PFSK-1 (cell line): ENCODE data around the gene CCSER1.

Experiments
- FOXP2 ChIP-seq: optimal IDR thresholded peaks from 2 replicates; pipeline ENCODE3; 2011; ENCODE audit warnings: borderline replicate concordance, control low read depth, inconsistent platforms; ENCODE audit not compliant: insufficient read depth; ENCODE audit errors: extremely low read length, extremely low read depth
- POLR2AphosphoS5 ChIP-seq: IDR thresholded peaks from 2 replicates; pipeline ENCODE4 v1.6.1; 2012; ENCODE audit warnings: low read depth, mild to moderate bottlenecking, control low read depth, low read length, moderate library complexity
- SIN3A ChIP-seq: IDR thresholded peaks from 2 replicates; pipeline ENCODE4 v1.6.1; 2012; ENCODE audit warnings: mild to moderate bottlenecking, low read length, moderate library complexity, borderline replicate concordance; ENCODE audit not compliant: insufficient read depth
- TAF1 ChIP-seq: IDR thresholded peaks from 2 replicates; pipeline ENCODE4 v1.6.1; 2012; ENCODE audit warnings: low read length, control low read depth, borderline replicate concordance; ENCODE audit not compliant: insufficient read depth
- TF ChIP-seq, protein P1 (sequence below), 2 experiments: IDR thresholded peaks; 2 replicates each; pipeline versions ENCODE4 v1.6.1 to v1.8.0; 2011 to 2012; ENCODE audit warnings: low read depth in 2 of 2, low read length in 2 of 2, control low read depth in 1 of 2, inconsistent platforms in 1 of 2, mild to moderate bottlenecking in 1 of 2, moderate library complexity in 1 of 2; ENCODE audit not compliant: insufficient read depth in 1 of 2

CCSER1 gene

DNA sequence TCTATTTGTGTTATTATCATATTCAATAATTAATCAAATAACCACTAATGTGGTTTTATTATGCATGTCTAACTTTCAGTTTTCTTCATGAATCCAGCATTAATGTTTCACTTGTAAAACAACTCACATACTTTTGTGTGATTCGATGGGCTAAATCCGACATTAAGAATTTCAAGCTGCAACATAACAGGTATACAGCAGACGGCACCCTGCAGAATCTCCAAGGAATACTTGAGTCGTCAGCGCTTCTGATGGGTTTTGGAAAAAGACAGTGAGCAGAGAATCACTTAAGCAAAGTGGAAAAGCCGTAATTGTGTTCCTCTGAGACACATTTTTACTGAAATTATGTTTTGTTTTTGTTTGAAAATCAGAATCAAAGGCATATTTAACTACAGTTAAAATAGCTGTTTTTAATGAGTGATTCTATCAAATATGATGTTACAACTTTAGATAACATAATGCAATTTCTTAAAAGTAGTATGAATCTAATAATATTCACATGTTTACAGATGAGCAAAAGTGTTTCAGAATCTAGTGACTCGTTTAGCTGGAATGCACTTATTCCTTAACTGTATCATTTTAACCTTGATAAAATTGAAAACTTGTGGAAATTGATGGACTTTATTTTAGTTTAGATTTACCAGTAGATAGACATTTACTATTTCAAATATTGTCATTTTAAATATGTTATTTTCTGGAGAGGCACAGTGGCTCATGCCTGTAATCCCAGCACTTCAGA is 514.8 kb downstream of the CCSER1 start:
- no peak for TF ChIP-seq POLR2AphosphoS5
- TF ChIP-seq FOXP2: no peak
- no peak for TF ChIP-seq TAF1
- TF ChIP-seq, protein P1, sequence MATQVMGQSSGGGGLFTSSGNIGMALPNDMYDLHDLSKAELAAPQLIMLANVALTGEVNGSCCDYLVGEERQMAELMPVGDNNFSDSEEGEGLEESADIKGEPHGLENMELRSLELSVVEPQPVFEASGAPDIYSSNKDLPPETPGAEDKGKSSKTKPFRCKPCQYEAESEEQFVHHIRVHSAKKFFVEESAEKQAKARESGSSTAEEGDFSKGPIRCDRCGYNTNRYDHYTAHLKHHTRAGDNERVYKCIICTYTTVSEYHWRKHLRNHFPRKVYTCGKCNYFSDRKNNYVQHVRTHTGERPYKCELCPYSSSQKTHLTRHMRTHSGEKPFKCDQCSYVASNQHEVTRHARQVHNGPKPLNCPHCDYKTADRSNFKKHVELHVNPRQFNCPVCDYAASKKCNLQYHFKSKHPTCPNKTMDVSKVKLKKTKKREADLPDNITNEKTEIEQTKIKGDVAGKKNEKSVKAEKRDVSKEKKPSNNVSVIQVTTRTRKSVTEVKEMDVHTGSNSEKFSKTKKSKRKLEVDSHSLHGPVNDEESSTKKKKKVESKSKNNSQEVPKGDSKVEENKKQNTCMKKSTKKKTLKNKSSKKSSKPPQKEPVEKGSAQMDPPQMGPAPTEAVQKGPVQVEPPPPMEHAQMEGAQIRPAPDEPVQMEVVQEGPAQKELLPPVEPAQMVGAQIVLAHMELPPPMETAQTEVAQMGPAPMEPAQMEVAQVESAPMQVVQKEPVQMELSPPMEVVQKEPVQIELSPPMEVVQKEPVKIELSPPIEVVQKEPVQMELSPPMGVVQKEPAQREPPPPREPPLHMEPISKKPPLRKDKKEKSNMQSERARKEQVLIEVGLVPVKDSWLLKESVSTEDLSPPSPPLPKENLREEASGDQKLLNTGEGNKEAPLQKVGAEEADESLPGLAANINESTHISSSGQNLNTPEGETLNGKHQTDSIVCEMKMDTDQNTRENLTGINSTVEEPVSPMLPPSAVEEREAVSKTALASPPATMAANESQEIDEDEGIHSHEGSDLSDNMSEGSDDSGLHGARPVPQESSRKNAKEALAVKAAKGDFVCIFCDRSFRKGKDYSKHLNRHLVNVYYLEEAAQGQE (IDR thresholded peaks at IDR 0.05; ENCODE audit: insufficient read depth in 1 of 2, low read depth in 2 of 2, low read length in 2 of 2): no peak
- TF ChIP-seq SIN3A: no peak

DNA sequence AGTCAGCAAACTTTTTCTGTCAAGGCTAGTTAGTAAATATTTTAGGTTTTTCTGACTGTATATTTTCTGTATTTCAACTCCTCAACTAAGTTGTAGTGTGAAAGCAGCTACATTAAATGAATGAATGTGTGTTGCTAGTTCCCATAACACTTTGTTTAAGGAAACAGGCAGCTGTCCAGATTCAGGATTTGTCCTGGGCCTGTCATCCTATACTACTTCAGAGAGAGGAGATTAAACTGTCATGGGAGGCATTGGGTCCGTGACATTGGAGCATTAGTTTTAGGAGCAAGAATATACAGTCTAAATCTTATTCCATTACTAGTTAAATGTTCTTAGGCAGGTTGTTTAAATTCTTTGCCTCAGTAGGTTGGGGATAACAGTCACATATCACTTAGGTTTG is 516.0 kb downstream of the CCSER1 start:
- TF ChIP-seq POLR2AphosphoS5: no peak
- TF ChIP-seq FOXP2: no peak
- TF ChIP-seq SIN3A: no peak
- TF ChIP-seq TAF1: no peak
- TF ChIP-seq, protein P1 (IDR thresholded peaks at IDR 0.05; ENCODE audit: insufficient read depth in 1 of 2, low read depth in 2 of 2, low read length in 2 of 2): no peak

GRCh38 chr4:90648311-90648710 is 521.1 kb downstream of the CCSER1 start:
- TF ChIP-seq, protein P1 (IDR thresholded peaks at IDR 0.05; ENCODE audit: insufficient read depth in 1 of 2, low read depth in 2 of 2, low read length in 2 of 2): no peak

- TF ChIP-seq POLR2AphosphoS5 (no peak), SIN3A (no peak), FOXP2 (no peak), TAF1 (no peak)
- TF ChIP-seq, protein P1 (IDR thresholded peaks at IDR 0.05; ENCODE audit: insufficient read depth in 1 of 2, low read depth in 2 of 2, low read length in 2 of 2): no peak
Measured at GRCh38 chr4:90648791-90649190, 521.6 kb downstream of the CCSER1 start.

GRCh38 chr4:90660672-90661071 is 533.5 kb downstream of the CCSER1 start:
- TF ChIP-seq, protein P1 (IDR thresholded peaks at IDR 0.05; ENCODE audit: insufficient read depth in 1 of 2, low read depth in 2 of 2, low read length in 2 of 2): no peak
- TF ChIP-seq TAF1: no peak
- TF ChIP-seq POLR2AphosphoS5: no peak
